ENCODE measurements around the gene RPL14.

Gene RPL14

DNA sequence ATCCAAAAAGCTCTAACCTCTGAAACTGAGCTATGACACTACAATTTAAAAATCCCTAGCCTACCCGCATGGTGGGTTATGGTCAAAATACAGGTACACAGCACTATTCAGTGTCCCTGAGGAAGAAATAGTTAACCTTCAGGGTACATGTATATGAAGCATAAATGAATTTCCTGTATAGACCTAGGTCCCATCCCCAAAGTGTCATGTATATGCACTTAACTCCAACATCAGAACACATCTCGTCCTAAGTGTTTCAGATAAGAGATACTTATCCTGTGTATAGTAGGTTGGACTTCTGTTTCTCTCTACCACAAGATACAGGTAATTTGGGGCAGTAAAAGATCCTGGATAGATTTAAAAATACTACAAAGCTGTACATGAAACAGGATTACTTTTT, 6.4 kb downstream of the RPL14 start:
- no peak for TF ChIP-seq ESRRG (CRISPR knock-in tag; IDR thresholded peaks at IDR 0.05)
- TF ChIP-seq PPARA (CRISPR knock-in tag; IDR thresholded peaks at IDR 0.05; ENCODE audit: borderline replicate concordance): no peak
- no peak for TF ChIP-seq ZNF8 (CRISPR knock-in tag; IDR thresholded peaks at IDR 0.05)
- TF ChIP-seq BACH2 (CRISPR knock-in tag; IDR thresholded peaks at IDR 0.05; ENCODE audit: borderline replicate concordance): no peak
- TF ChIP-seq, protein P1, sequence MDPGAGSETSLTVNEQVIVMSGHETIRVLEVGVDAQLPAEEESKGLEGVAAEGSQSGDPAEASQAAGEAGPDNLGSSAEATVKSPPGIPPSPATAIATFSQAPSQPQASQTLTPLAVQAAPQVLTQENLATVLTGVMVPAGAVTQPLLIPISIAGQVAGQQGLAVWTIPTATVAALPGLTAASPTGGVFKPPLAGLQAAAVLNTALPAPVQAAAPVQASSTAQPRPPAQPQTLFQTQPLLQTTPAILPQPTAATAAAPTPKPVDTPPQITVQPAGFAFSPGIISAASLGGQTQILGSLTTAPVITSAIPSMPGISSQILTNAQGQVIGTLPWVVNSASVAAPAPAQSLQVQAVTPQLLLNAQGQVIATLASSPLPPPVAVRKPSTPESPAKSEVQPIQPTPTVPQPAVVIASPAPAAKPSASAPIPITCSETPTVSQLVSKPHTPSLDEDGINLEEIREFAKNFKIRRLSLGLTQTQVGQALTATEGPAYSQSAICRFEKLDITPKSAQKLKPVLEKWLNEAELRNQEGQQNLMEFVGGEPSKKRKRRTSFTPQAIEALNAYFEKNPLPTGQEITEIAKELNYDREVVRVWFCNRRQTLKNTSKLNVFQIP (CRISPR knock-in tag; IDR thresholded peaks at IDR 0.05; ENCODE audit: borderline replicate concordance, low read depth): no peak
- ATAC-seq: no peak

DNA sequence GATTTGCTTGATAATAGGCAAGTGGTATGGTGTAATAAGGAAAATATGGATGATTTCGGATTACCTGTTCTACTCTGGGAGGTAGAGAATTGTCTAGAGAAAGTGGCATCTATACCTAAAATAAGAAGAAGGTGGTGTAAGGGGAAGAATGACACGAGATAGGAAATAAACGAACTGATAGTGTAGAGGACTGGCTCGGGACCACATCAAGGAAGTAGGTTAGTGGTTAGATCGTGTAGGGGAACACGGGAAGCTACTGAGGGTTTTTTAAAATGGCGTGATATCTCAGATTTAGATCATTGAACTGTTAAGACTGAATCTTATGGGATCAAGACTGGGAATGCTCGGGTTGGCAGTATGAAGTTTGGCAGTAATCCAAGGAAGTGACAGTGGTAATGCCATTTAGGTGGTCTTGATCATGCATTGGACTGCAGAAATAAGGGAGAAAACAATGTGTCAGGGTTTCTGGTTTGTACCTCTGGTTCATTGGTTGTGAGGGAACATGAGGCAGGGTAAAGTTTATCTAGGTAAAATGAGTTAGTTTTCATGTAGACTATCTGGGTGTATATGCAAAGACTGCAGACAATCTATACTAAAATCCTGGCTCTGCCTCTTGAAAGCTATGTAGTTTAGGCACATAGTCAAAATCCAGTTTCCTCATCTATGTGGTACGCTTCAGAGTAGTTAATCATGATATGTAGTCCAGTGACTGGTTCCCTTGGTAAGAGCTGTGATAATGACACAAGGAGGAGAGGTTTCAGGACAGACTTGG, 7.4 kb downstream of the RPL14 start:
- ATAC-seq: no peak

DNA sequence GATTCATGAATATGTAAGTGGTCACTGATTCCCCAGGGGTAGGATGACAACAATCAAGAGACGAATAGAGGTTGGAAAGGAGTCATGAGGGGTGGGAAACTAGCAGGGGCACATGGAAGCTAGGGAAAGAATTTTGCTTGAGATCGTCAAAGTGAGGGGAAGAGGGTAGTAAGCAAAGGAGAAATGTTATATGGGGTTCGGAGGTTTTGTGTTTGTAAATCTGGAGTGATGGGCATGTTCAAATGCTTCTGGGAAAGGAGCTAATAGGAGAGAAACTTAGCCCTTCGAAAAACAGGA, 7.9 kb downstream of the RPL14 start:
- no peak for TF ChIP-seq ZNF565 (CRISPR knock-in tag; conservative IDR thresholded peaks at IDR 0.05; ENCODE audit: low read depth)
- no peak for TF ChIP-seq SNAI2 (CRISPR knock-in tag; IDR thresholded peaks at IDR 0.05)
- no peak for TF ChIP-seq ZNF70 (CRISPR knock-in tag; IDR thresholded peaks at IDR 0.05)
- TF ChIP-seq ZFP3 (CRISPR knock-in tag; IDR thresholded peaks at IDR 0.05): no peak
- TF ChIP-seq ISL1 (CRISPR knock-in tag; IDR thresholded peaks at IDR 0.05): no peak
- TF ChIP-seq, protein P1 (CRISPR knock-in tag; IDR thresholded peaks at IDR 0.05; ENCODE audit: borderline replicate concordance, low read depth): no peak
- no peak for TF ChIP-seq TOX (CRISPR knock-in tag; IDR thresholded peaks at IDR 0.05; ENCODE audit: borderline replicate concordance)
- TF ChIP-seq OSR1 (CRISPR knock-in tag; IDR thresholded peaks at IDR 0.05): no peak
- TF ChIP-seq ESRRG (CRISPR knock-in tag; IDR thresholded peaks at IDR 0.05): no peak
- TF ChIP-seq, protein P2, sequence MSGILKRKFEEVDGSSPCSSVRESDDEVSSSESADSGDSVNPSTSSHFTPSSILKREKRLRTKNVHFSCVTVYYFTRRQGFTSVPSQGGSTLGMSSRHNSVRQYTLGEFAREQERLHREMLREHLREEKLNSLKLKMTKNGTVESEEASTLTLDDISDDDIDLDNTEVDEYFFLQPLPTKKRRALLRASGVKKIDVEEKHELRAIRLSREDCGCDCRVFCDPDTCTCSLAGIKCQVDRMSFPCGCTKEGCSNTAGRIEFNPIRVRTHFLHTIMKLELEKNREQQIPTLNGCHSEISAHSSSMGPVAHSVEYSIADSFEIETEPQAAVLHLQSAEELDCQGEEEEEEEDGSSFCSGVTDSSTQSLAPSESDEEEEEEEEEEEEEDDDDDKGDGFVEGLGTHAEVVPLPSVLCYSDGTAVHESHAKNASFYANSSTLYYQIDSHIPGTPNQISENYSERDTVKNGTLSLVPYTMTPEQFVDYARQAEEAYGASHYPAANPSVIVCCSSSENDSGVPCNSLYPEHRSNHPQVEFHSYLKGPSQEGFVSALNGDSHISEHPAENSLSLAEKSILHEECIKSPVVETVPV (CRISPR knock-in tag; IDR thresholded peaks at IDR 0.05): no peak
- no peak for TF ChIP-seq TCF4 (CRISPR knock-in tag; IDR thresholded peaks at IDR 0.05; ENCODE audit: borderline replicate concordance)
- TF ChIP-seq CSDC2 (CRISPR knock-in tag; IDR thresholded peaks at IDR 0.05): no peak
- no peak for TF ChIP-seq ZFP30 (CRISPR knock-in tag; IDR thresholded peaks at IDR 0.05)
- TF ChIP-seq PPARA (CRISPR knock-in tag; IDR thresholded peaks at IDR 0.05; ENCODE audit: borderline replicate concordance): no peak
- TF ChIP-seq, protein P3, sequence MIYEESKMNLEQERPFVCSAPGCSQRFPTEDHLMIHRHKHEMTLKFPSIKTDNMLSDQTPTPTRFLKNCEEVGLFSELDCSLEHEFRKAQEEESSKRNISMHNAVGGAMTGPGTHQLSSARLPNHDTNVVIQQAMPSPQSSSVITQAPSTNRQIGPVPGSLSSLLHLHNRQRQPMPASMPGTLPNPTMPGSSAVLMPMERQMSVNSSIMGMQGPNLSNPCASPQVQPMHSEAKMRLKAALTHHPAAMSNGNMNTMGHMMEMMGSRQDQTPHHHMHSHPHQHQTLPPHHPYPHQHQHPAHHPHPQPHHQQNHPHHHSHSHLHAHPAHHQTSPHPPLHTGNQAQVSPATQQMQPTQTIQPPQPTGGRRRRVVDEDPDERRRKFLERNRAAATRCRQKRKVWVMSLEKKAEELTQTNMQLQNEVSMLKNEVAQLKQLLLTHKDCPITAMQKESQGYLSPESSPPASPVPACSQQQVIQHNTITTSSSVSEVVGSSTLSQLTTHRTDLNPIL (CRISPR knock-in tag; IDR thresholded peaks at IDR 0.05; ENCODE audit: low read depth): no peak
- TF ChIP-seq, protein P4, sequence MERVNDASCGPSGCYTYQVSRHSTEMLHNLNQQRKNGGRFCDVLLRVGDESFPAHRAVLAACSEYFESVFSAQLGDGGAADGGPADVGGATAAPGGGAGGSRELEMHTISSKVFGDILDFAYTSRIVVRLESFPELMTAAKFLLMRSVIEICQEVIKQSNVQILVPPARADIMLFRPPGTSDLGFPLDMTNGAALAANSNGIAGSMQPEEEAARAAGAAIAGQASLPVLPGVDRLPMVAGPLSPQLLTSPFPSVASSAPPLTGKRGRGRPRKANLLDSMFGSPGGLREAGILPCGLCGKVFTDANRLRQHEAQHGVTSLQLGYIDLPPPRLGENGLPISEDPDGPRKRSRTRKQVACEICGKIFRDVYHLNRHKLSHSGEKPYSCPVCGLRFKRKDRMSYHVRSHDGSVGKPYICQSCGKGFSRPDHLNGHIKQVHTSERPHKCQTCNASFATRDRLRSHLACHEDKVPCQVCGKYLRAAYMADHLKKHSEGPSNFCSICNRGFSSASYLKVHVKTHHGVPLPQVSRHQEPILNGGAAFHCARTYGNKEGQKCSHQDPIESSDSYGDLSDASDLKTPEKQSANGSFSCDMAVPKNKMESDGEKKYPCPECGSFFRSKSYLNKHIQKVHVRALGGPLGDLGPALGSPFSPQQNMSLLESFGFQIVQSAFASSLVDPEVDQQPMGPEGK (CRISPR knock-in tag; IDR thresholded peaks at IDR 0.05; ENCODE audit: borderline replicate concordance): no peak
- TF ChIP-seq BACH2 (CRISPR knock-in tag; IDR thresholded peaks at IDR 0.05; ENCODE audit: borderline replicate concordance): no peak
- no peak; the same call in 2 of the 3 replicates for ATAC-seq

More for the DNA sequence above, 7.4 kb downstream of the RPL14 start:
- TF ChIP-seq OSR1 (CRISPR knock-in tag; IDR thresholded peaks at IDR 0.05) (no peak), BACH2 (CRISPR knock-in tag; IDR thresholded peaks at IDR 0.05; ENCODE audit: borderline replicate concordance) (no peak), ARNTL (CRISPR knock-in tag; IDR thresholded peaks at IDR 0.05; ENCODE audit: borderline replicate concordance, low read depth) (no peak)
- TF ChIP-seq, protein P4 (CRISPR knock-in tag; IDR thresholded peaks at IDR 0.05; ENCODE audit: borderline replicate concordance): no peak

Data from SK-N-SH treated with all-trans-retinoic acid at 6 μM for 48 hours (cell line).